ENCODE data around the gene MAD1L1.
"Not testable (repeated sequence)": the region's sequence is repeated elsewhere in the genome, so short reads cannot be mapped to it uniquely, and the experiment has no call there.

MAD1L1 gene

GRCh38 chr7:2038931-2039728, 193.6 kb downstream of the MAD1L1 start:
- H3K36me3 ChIP-seq (ENCODE audit: control insufficient read depth in 2 of 2, insufficient read depth in 1 of 2, low read length in 2 of 2): peaks cover 0 to 15% of the 10 kb centered on the region in 2 experiments; a peak in 1 of 3 replicates
- no peak overlapping the region for H3K4me3 ChIP-seq (ENCODE audit: low read depth, low read length)
- ChIA-PET CTCF (no interaction called here), POLR2A (interaction anchor here (0.6 kb wide), 1 partner anchor 825 kb away, joined by 3 read pairs; no protein-coding TSS in a partner anchor)
- no peaks in the 10 kb centered on the region for H3K4me1 ChIP-seq (ENCODE audit: control insufficient read depth, insufficient read depth, low read length)
- no peaks in the 10 kb centered on the region for H3K9me3 ChIP-seq (ENCODE audit: control insufficient read depth, insufficient read depth, low read depth, low read length)
- TF ChIP-seq ZNF221 (tag by site-specific recombination; IDR thresholded peaks at IDR 0.05; ENCODE audit: borderline replicate concordance) (no peak), CTCF (tag by site-specific recombination; IDR thresholded peaks at IDR 0.05) (no peak), KLF7 (tag by site-specific recombination; IDR thresholded peaks at IDR 0.05; ENCODE audit: borderline replicate concordance) (no peak), ZNF292 (tag by site-specific recombination; IDR thresholded peaks at IDR 0.05; ENCODE audit: borderline replicate concordance, low read depth) (no peak), IKZF3 (tag by site-specific recombination; IDR thresholded peaks at IDR 0.05) (no peak), ZBTB21 (tag by site-specific recombination; IDR thresholded peaks at IDR 0.05) (no peak), ZFHX2 (tag by site-specific recombination; conservative IDR thresholded peaks at IDR 0.05) (no peak)
- H3K27ac ChIP-seq (ENCODE audit: extremely low read depth, low read depth, low read length): no peak overlapping the region

- CTCF ChIA-PET: interaction anchor here (0.6 kb wide), 1 partner anchor 14 kb away, joined by 3 read pairs; no protein-coding TSS in a partner anchor
- no peak overlapping the region for H3K27ac ChIP-seq (ENCODE audit: extremely low read depth, low read depth, low read length)
- TF ChIP-seq ZNF133 (tag by site-specific recombination; IDR thresholded peaks at IDR 0.05): no peak
- TF ChIP-seq EGR2 (tag by site-specific recombination; IDR thresholded peaks at IDR 0.05; ENCODE audit: low read depth): no peak
- no peak overlapping the region for H3K4me3 ChIP-seq (ENCODE audit: low read depth, low read length)
- no peaks in the 10 kb centered on the region for H3K4me1 ChIP-seq (ENCODE audit: control insufficient read depth, insufficient read depth, low read length)
- peaks cover 0 to 9% of the 10 kb centered on the region in 2 experiments; a peak in 1 of 3 replicates for H3K36me3 ChIP-seq (ENCODE audit: control insufficient read depth in 2 of 2, insufficient read depth in 1 of 2, low read length in 2 of 2)
- no peaks in the 10 kb centered on the region for H3K9me3 ChIP-seq (ENCODE audit: control insufficient read depth, insufficient read depth, low read depth, low read length)
- POLR2A ChIA-PET: no interaction called here
Measured at GRCh38 chr7:2037808-2038522, 194.8 kb downstream of the MAD1L1 start.

- Histone ChIP-seq H3K36me3 (ENCODE audit: control insufficient read depth in 2 of 2, insufficient read depth in 1 of 2, low read length in 2 of 2) (peaks cover 0 to 4% of the 10 kb centered on the region in 2 experiments; a peak in 1 of 3 replicates), H3K4me3 (ENCODE audit: low read depth, low read length) (no peak overlapping the region), H3K9me3 (ENCODE audit: control insufficient read depth, insufficient read depth, low read depth, low read length) (no peaks in the 10 kb centered on the region), H3K27ac (ENCODE audit: extremely low read depth, low read depth, low read length) (no peak overlapping the region), H3K4me1 (ENCODE audit: control insufficient read depth, insufficient read depth, low read length) (no peaks in the 10 kb centered on the region)
- TF ChIP-seq ZNF239 (tag by site-specific recombination; IDR thresholded peaks at IDR 0.05): no peak
- TF ChIP-seq ZNF843 (tag by site-specific recombination; IDR thresholded peaks at IDR 0.05): no peak
- no peak for TF ChIP-seq ZBTB48 (tag by site-specific recombination; IDR thresholded peaks at IDR 0.05)
- ChIA-PET CTCF (interaction anchor here (0.6 kb wide), 1 partner anchor 14 kb away, joined by 3 read pairs; no protein-coding TSS in a partner anchor), POLR2A (no interaction called here)
Measured at GRCh38 chr7:2037301-2037807, 195.4 kb downstream of the MAD1L1 start.

- no peaks in the 10 kb centered on the region for H3K4me1 ChIP-seq (ENCODE audit: control insufficient read depth, insufficient read depth, low read length)
- H3K27ac ChIP-seq (ENCODE audit: extremely low read depth, low read depth, low read length): no peak overlapping the region
- H3K36me3 ChIP-seq (ENCODE audit: control insufficient read depth in 2 of 2, insufficient read depth in 1 of 2, low read length in 2 of 2): no peaks in the 10 kb centered on the region
- H3K4me3 ChIP-seq (ENCODE audit: low read depth, low read length): no peak overlapping the region
- no peaks in the 10 kb centered on the region for H3K9me3 ChIP-seq (ENCODE audit: control insufficient read depth, insufficient read depth, low read depth, low read length)
- ChIA-PET POLR2A (no interaction called here), CTCF (no interaction called here)
- peak; percentile 95 for TF ChIP-seq EGR2 (tag by site-specific recombination; IDR thresholded peaks at IDR 0.05; ENCODE audit: low read depth)
- TF ChIP-seq ZFHX2 (tag by site-specific recombination; conservative IDR thresholded peaks at IDR 0.05): peak; percentile 94
- TF ChIP-seq ZNF146 (tag by site-specific recombination; IDR thresholded peaks at IDR 0.05): no peak
Measured at GRCh38 chr7:2036786-2037185, 196.0 kb downstream of the MAD1L1 start.

GRCh38 chr7:2036201-2036600, 196.5 kb downstream of the MAD1L1 start:
- POLR2A ChIA-PET; H3K9me3 ChIP-seq (ENCODE audit: control insufficient read depth, insufficient read depth, low read depth, low read length); H3K4me1 ChIP-seq (ENCODE audit: control insufficient read depth, insufficient read depth, low read length); H3K4me3 ChIP-seq (ENCODE audit: low read depth, low read length); H3K36me3 ChIP-seq (ENCODE audit: control insufficient read depth in 2 of 2, insufficient read depth in 1 of 2, low read length in 2 of 2); H3K27ac ChIP-seq (ENCODE audit: extremely low read depth, low read depth, low read length): not testable (repeated sequence)
- CTCF ChIA-PET: interaction anchor here (0.6 kb wide), 1 partner anchor 178 kb away, joined by 4 read pairs; no protein-coding TSS in a partner anchor

Measured in HEK293 (cell line).